NCI-H128 (cell line): ENCODE results near the gene BCL2L11.
A peak's percentile ranks its signal among the peaks of the same experiment; 100 is the strongest.

ENCODE experiments used
- DNase-seq: peaks from one replicate; lab custom pipeline; 2025; ENCODE audit not compliant: unreplicated experiment; lab: John Stamatoyannopoulos, UW

BCL2L11 gene

GRCh38 chr2:111117598-111118480 is 2.9 kb upstream of the BCL2L11 start:
- DNase-seq, result no peak

GRCh38 chr2:111118481-111118980 is 2.2 kb upstream of the BCL2L11 start:
- no peak for DNase-seq

DNA sequence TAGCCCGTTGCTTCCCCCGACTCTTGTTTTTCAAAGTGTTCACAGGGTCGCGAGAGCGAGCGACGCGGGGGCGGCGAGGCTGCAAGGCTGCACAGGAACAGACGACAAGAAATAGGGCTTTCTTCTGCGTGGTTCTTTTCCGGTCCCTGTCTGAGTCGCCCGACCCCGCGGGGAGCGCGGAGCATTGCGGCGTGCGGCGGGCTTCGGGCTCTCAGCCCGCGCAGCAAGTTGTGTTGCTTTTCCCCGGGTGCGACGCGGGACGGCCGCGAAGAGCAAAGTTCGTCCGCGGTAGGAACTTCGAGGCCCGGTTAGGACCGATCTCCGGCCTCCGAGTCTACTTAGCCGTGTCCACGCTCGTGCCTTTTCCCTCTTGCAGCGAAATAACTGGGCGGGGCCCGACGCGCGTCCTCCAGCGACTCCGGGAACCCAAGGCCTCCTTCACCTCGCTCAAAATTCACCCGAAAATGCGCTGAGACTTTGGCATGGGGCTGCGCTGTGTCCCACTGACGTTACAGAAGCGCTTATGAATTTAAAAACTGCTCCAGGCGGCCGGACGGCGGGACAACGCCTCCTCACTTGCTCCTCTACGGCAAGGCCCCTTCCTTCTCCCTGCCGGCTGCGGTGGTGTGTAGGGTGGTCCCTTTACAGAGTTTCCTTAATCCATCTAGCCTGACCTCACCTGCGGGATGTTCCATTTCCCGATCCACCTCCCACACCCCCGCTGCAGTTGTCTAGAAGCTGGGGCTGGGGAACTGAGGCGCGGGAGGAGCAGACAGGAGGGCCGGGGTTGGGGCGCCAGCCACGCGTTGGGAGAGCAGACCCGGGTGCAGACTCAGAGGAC is 1.5 kb upstream of the BCL2L11 start:
- no peak for DNase-seq

DNA sequence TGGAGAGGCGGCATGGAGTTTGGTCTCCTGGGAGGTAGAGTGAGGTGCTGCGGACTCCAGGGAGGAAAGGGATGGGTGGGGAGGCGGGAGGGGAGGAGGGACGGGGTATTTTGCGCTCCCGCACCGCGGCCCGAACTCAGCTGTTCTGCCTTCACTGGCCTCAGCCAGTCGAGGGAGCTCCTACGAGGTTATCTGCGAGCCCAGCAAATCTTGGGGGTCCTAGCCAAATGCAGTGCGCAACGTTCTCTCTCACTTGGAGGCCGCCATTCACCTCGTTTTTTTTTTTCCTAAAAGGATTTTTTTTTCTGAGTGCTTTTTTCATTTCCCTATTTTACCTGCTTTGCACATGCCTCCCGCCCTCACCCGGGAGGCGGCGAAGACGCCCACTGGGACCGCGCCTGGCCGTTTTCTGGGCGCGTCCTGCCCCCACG is 877 bp upstream of the BCL2L11 start:
- DNase-seq, result no peak

DNA sequence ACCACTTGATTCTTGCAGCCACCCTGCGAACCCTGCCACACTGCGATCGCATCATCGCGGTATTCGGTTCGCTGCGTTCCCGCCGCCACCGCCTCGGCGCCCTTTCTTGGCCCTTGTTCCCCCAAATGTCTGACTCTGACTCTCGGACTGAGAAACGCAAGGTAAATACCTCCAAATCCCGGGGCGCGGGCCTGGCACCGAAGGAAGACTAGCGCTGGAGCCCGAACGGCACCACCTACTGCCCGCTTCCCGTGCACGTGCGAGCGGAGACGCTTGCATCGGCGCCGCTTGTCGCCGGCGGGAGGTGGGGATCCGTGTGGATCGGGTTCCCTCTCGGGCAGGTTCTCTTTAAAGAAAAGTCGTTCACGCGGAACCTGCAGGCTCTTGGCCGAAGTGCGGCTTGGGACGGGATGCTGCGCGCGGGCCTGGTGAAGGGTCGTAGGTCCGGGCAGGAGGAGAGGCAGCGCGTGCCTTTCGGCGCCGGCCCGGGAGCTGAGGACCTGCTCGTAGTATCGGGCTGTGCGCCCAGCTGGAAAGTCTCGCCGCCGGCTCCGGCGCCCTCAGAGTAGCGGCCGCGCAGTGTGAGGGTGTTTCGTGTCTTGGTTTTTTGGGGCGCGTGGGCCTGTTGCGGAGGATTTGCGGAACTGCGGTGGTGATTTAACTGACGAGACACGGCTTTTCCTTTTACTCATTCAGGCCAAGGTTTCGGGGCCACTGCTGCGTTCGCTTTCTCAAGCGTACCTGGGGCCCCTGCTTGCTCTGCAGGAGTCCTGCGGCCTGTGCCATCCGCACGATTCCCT is 514 bp downstream of the BCL2L11 start:
- DNase-seq, result no peak

- DNase-seq, result peak; percentile 87
Measured at GRCh38 chr2:111121828-111122630, 1.3 kb downstream of the BCL2L11 start.

GRCh38 chr2:111122631-111123421 is 2.1 kb downstream of the BCL2L11 start:
- DNase-seq, result no peak

- no peak for DNase-seq
Measured at GRCh38 chr2:111123751-111124150, 3.0 kb downstream of the BCL2L11 start.

- DNase-seq, result no peak
Measured at GRCh38 chr2:111126581-111126980, 5.9 kb downstream of the BCL2L11 start.

DNA sequence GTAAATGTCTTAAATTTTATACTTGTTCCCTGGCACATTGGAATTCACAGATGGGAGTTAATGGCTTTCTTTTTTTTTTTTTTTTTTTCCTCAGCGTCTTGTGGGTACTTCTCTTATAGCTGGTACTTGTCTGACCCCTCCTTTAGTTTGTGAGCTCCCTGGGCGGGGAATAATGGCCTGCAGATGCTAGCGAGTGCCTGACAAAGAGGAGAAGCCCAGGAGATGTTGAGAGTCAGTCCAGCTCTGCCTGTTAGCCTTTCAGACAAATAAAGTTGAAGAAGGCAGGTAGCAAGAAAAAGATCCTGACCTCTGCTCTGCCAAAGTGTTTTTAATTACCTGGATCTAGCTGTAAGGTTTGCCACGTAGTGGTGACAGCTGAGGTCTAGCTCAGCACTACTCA is 6.6 kb downstream of the BCL2L11 start:
- DNase-seq, result no peak

DNA sequence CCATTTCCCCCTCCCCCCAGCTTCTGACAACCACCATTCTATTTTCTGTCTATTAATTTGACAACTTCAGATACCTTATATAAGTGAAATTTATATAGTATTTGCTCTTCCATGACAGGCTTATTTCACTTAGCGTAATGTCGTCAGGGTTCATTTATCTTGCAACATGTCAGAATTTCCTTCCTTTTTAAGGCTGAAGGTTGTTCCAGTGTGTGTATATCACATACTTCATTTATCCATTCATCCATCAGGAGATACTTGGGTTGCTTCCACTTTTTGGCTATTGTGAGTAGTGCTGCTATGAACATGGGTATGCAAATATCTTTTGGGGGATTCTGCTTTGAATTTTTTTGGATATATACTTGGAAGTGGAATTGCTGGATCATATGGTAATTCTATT is 7.4 kb downstream of the BCL2L11 start:
- no peak for DNase-seq

- DNase-seq, result no peak
Measured at GRCh38 chr2:111133603-111134002, 12.9 kb downstream of the BCL2L11 start.

DNA sequence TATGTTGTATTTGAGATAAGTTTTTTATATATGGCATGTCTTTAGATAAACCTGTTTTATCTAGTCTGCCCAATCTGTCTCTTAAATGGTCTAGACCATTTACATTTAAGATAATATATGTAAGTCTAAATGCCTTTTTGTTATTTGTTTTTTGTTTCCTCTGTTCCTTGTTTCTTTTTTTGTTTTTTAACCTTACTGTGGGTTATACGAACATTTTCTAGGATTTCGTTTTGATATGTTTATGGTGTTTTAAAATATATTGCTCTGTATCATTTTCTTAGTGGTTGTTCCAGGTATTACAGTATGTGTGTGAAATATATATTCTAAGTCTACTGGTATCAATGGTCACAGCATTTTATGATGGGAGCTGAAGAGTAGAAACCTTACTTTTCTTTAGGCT is 13.3 kb downstream of the BCL2L11 start:
- DNase-seq, result no peak

DNA sequence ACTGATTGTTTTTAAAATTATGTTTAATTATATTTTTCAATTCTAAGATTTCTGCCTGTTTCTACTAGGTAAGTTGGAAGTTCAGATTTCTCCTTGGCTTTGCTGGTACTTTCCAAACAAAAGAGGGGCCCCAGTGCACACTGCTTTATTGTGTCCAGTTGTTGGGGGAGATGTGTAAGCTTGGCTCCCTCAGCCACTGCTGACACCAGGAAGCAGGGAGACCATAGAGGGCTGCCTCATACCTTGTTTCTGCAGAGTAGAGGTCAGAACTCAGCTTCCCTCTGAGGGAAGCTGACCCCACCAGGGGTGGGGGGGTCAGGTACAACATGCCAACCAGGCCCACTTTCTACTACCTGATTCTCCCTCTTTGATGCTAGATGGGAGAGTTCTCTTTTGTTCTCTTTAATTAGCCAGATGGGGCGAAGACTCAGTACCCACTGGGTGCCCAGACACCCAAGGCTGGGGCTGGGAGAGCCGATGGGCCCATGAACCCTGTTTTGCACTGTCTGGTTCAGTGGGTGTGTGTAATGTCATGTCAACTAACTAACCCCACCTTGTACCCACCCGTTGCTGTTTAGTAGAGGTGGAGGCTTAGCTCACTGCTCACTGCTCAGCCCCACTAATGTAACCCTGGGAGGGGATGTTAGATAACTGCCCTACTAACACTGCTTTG is 14.7 kb downstream of the BCL2L11 start:
- DNase-seq, result no peak

GRCh38 chr2:111135910-111136297 is 15.2 kb downstream of the BCL2L11 start:
- no peak for DNase-seq

DNA sequence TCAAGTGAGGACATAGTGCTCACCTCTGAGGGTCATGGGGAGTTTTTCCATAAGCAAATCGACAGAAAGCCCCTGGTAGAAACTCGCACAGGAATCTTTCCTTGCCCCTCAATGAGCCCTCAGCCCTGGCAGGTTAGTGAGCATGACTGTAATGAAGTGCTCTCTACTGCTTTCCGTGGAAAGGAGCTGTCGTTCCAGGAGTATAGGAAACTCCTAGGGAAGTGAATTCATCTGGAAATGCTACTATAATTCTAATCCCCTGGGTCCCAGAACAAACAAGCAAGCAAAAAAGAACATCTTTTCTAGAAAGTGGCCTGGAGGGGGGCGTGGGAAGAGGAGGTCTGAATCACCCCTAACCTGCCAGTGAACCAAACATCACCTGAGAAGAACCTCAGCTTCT is 18.1 kb downstream of the BCL2L11 start:
- no peak for DNase-seq

GRCh38 chr2:111139637-111140317 is 19.1 kb downstream of the BCL2L11 start:
- peak; percentile 28 for DNase-seq

DNA sequence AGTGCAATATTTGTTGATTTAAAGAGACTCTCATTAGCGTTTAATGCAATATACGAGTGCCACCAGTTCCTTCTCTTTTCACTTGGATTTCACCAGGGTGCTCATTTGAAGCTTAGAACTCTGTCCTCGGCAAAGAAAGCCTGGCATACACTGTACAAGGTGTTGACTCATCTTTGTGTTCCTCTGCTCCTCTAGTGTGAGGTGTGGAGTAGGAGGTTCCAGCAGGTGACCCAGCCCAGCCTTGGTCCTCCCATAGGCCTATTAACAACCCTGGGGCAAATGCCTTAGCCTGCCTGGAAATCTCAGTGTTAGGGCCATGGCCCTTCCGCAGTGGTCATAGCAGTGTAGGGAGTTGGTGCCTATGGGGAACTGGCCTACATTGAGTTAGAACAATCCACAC is 20.1 kb downstream of the BCL2L11 start:
- DNase-seq, result no peak
